GF-D8 (cell line): Measurements from ENCODE around the gene HS6ST1.
A peak's percentile ranks its signal among the peaks of the same experiment; 100 is the strongest.
"Not testable (repeated sequence)": the region's sequence is repeated elsewhere in the genome, so short reads cannot be mapped to it uniquely, and the experiment has no call there.

ENCODE experiments used
- DNase-seq: peaks from one replicate; lab custom pipeline; 2025; lab: John Stamatoyannopoulos, UW

The HS6ST1 gene

DNA sequence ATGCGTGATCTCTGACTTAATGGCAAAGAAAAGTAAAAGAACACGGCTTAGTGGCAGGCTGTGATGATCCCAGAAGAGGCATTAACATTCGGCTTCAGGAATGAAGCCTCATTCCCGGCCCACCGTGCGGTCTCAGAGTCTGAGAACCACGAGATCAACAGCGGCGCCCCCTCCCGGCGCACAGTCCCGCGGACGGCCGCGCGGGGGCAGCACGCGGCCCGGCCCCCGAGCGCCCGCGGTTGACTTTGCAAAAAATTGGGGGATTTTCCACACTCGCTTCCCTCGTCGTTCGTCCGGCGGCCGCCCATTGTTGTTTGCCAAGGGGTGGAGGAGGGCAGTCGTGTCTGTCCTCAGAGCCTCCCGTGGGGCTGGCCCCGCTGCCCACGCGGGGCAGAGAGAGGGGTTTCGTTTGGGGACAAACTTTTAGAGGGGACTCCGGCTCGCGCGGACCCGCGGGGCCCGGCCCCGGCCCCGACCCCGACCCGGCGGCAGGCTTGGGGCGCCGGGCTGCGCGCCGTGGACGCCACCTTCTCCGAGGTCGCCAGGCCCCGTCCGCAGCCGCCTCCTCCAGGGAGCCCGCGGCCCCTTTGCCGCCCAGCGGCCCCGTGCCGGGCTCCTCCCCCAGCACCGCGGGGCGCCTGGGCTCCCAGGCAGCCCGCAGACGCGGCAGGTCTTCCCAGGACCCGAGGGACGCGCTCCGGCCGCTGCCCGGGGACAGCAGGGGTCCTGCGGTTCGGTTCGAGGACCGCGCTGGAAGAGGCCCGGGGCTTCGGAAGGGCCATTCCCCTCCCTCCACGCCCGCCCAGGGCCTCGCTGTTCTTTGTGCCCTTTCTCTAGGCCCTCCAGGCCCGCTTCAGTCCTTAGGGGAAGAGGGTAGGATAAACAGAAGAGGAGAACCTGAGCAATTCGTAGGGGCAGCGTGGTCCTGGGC lies 3.4 kb upstream of the HS6ST1 start:
- peak; percentile 11 for DNase-seq

- DNase-seq: no peak
Measured at GRCh38 chr2:128320906-128321771, 2.5 kb upstream of the HS6ST1 start.

DNA sequence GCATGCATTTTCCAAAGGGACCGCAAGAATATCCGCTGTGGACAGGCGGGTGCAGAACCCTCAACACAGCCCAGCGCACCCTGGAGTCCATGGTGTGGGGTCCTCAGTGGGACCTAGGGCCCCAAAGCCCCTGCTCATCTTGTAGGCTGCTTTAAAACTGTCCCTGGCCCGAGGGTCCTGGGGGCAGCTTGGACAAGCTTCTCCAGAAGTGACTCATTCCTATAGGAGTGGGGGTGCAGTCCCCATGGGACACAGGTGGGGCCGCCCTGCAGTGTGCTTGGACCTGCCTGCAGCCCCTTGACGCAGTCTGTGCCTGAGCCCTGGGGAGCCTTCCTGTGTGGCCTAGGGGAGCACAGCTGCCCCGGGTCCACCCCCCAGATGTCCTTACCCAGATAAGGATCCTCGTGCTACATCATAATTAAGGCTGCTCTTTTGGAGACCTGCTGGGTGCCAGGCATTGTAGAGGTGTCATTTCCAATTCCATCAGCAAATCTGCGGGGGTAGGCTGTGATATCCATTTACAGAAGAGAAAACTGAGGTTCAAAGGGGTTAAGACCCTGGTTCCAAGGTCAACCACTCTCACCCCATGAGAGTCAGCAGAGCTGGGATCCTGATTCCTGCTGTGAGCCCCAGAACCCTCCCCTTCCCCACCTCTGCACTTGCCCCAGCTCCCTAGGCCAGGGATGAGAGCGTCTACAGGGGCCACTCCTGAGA lies 1.7 kb upstream of the HS6ST1 start:
- no peak for DNase-seq

- DNase-seq: no peak
Measured at GRCh38 chr2:128319631-128320191, 1.0 kb upstream of the HS6ST1 start.

DNA sequence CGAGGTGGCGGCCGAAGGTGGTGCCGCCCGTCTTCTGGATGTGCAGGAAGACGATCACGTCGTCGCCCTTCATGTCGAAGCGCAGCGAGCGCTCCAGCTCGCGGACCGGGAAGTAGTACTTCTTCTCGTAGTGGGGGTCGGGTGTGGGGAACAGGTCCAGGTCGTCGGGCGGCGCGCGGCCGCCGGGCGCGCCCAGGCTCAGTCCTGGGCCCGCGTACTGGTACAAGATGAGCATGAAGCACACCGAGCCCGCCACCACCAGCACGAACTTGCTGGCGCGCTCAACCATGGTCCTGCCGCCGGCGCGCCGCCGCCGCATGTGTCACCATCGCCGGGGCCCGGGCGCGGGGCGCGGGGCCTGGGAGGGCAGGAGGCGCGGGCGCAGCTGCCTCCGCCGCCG lies 423 bp downstream of the HS6ST1 start:
- not testable (repeated sequence) for DNase-seq

DNA sequence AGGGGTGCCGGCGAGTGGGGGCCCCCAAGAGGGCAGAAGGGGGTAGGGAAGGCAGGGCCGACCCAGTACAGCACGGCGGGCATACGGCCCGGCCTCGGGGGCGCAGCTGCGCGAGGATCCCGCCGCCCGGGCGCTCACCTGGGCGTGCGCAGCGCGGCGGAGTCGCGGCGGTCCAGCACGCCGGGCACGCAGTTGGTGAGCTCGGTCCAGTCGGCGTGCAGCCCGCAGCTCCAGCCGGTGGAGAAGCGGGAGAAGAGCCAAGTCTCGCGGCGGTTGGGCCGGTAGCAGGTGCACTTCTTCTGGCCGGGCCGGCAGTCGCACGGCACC lies 806 bp downstream of the HS6ST1 start:
- DNase-seq: not testable (repeated sequence)

DNA sequence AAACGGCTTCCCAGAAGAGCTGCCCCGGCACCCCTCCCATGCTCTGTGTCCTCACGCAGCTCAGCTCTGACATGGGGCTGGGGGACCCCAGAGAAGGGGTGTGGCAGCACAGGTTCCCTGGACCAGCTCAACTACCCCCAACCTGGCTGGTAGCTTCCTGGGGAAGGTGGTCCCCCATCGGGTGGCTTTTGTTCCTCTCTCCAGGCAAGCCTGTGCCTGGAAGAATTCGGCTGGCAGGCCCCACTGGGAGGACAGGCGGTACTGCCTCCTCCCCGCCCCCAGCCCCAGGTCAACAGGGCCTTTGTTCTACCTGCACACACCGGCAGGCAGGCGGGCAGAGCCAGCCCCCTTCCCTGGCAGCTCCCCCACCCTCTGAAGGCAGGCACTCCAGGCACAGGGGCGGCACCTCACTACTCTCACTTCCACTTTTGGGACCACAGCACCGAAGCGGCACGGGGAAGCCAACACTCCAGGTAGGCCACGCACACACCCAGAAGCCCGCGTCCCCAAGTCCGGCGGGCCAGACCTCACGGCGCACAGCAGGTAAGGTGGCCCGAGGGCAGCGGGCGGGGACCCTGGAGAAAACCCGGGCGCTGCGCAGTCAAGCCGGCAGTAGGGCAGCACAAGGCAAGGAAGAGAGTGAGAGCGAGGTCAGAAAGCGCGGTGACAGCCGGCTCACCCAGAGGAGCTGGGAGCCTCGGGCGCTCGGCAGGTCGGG lies 1.3 kb downstream of the HS6ST1 start:
- DNase-seq: no peak

GRCh38 chr2:128316777-128317180 lies 1.9 kb downstream of the HS6ST1 start:
- no peak for DNase-seq

GRCh38 chr2:128315829-128316776 lies 2.6 kb downstream of the HS6ST1 start:
- DNase-seq: no peak

DNA sequence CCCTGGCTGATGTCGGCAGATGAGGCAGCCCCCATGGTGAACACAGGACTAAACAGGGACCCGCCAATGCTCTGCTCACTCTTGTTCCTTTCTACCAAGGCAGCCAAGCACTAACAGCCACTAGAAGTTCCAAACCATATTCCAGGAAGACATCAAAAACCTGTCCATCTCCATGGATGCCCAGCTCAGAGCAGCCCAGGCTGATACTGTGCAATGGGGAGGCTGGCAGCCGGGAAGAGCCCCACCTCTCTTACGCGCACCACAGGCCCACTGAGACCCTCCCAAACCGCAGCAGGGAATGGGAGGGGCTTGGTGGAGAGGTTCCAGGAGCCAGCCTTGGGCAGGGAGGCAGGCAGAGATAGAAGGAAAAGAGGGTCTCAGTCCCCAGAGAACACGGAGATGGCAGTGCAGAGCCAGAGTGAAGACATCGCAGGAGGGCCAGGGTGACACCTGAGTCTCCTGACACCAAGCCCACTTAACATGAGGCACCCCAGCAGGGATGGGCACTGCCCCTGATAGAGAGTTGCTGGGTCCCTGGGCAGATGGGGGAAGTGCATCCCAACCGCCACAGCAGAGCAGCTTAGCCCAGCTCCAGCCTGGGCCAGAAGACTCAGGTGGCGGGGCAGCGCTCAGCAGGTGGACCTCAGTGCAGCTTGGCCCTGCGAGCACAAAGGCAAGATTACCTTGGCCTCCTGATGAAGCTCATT lies 3.4 kb downstream of the HS6ST1 start:
- DNase-seq: no peak

DNA sequence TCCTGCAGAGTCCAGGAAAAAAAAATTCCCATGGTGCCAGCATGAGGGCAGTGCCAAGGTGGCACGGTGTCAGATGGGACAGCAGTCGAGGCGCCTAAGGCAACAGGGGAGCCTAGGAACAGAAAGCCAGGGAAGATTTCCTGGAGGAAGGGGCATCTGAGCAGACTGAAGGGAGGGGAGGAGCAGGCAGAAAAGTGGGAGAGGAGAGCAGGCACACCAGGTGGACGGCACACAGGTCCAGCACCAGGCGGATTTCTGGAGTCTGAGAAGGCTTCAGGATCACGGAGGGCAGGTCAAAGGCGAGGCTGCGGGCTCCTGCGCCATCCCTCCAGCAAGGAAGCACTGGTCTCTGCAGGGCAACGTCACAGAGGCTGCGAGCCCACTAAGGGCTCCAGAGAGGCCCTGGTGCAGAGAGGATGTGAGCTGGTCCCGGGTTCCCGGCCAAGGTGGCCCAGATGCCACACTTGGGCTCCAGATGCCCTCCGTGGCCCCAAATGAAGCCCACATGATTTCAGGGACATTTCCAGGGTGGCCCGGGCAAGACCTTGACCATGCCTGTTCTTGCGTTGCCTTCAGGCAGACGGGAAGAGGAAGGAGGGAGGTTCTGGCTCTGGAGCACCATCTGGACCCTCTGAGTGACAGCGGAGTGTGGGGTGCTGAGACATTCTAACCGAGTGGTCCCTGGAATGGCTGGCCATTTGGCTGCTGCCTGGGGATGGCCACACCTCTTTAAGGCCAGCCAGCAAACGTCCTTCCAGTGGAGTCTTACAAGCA lies 4.1 kb downstream of the HS6ST1 start:
- DNase-seq: no peak

- no peak for DNase-seq
Measured at GRCh38 chr2:128313931-128314347, 4.7 kb downstream of the HS6ST1 start.

GRCh38 chr2:128313091-128313836 lies 5.4 kb downstream of the HS6ST1 start:
- DNase-seq: no peak

DNA sequence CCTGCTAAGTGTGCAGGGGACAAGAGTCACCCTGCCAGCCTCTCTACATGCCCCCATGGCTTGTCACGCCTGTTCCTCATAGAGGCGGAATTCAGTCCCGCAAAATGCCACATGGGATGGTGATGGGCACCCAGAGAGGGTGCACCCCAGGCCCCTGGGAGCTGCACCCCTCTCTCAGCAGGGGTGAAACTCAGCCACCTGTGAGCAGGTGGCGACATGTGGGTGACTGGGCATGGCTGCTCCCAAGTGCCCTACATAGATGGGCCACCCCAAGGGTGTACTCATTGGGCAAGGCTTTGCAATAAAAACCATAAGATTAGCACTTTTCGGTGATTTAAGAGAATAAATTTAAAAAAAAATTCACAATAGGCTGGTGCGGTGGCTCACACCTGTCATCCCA lies 6.3 kb downstream of the HS6ST1 start:
- DNase-seq: no peak

- no peak for DNase-seq
Measured at GRCh38 chr2:128311755-128312341, 6.8 kb downstream of the HS6ST1 start.

- DNase-seq: no peak
Measured at GRCh38 chr2:128311216-128311754, 7.4 kb downstream of the HS6ST1 start.

DNA sequence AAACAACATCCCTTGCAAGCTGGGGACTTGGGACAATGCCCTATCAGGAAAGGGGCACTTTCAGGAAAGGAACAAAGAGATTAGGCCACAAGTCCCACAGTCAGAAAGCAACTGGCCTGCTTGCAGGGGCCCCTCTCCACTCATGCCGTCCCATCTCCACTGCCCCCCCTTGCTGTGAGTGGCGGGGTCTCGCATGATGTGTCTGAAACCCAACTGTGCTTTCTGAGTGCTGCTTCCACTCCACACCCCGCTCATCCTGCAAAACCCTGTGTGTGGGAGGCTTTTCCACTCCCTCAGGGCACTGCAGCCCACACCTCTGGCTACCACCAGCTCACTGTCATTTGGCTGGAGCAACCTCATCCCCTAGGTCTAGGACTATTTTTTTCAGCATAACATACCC lies 7.9 kb downstream of the HS6ST1 start:
- DNase-seq: no peak
